Hematopoietic multipotent progenitor cell treated with erythropoietin and hydrocortisone succinate and interleukin-3 and kit ligand, for 17 days (in vitro differentiated cells): ENCODE data around the gene PGS1.

ENCODE experiments used
- DNase-seq: peaks from one replicate; pipeline ENCODE4 v3.0.0-alpha.2; 2015; ENCODE audit warnings: low spot score

Gene PGS1

GRCh38 chr17:78346605-78347250 lies 31.7 kb upstream of the PGS1 start:
- DNase-seq = no peak

GRCh38 chr17:78347453-78347852 lies 31.0 kb upstream of the PGS1 start:
- no peak for DNase-seq

- no peak for DNase-seq
Measured at GRCh38 chr17:78348055-78348770, 30.2 kb upstream of the PGS1 start.

- no peak for DNase-seq
Measured at GRCh38 chr17:78349891-78350642, 28.4 kb upstream of the PGS1 start.

- DNase-seq = no peak
Measured at GRCh38 chr17:78351449-78352006, 26.9 kb upstream of the PGS1 start.

- no peak for DNase-seq
Measured at GRCh38 chr17:78353834-78354233, 24.6 kb upstream of the PGS1 start.

- no peak for DNase-seq
Measured at GRCh38 chr17:78355045-78355641, 23.3 kb upstream of the PGS1 start.

- DNase-seq = no peak
Measured at GRCh38 chr17:78355701-78356100, 22.7 kb upstream of the PGS1 start.

- no peak for DNase-seq
Measured at GRCh38 chr17:78356101-78356713, 22.2 kb upstream of the PGS1 start.

- DNase-seq = no peak
Measured at GRCh38 chr17:78357177-78357586, 21.3 kb upstream of the PGS1 start.

GRCh38 chr17:78357672-78358537 lies 20.5 kb upstream of the PGS1 start:
- DNase-seq = no peak

GRCh38 chr17:78358538-78359320 lies 19.7 kb upstream of the PGS1 start:
- DNase-seq = no peak

GRCh38 chr17:78359321-78359996 lies 19.0 kb upstream of the PGS1 start:
- no peak for DNase-seq

GRCh38 chr17:78359997-78360370 lies 18.5 kb upstream of the PGS1 start, which contains the start of gene SOCS3:
Gene SOCS3, minus strand, starts transcription at chr17:78360077. Its CDS starts 982 bp downstream, at chr17:78359095.
- peak; percentile 54 for DNase-seq

- peak; percentile 79 for DNase-seq
Measured at GRCh38 chr17:78360371-78361224, 17.9 kb upstream of the PGS1 start.

- no peak for DNase-seq
Measured at GRCh38 chr17:78361225-78361701, 17.2 kb upstream of the PGS1 start.

GRCh38 chr17:78362232-78362631 lies 16.2 kb upstream of the PGS1 start:
- no peak for DNase-seq

GRCh38 chr17:78362671-78363070 lies 15.8 kb upstream of the PGS1 start:
- DNase-seq = no peak
